Upper lobe of left lung (tissue), 6 donors: Measurements from ENCODE around the gene CTSL. TPM values are rescaled to one million over a fixed set of nuclear protein-coding genes. Genes with fewer than 3 reads are reported as not detected.
"Not testable (repeated sequence)": the region's sequence is repeated elsewhere in the genome, so short reads cannot be mapped to it uniquely, and the experiment has no call there.

Experiments
- ATAC-seq, 2 donors: fragments of 200-7000 bp; cut with Tn5 transposase; one replicate each; pipeline ENCODE4 v1.9.1; 2022; ENCODE audit warnings: mild to moderate bottlenecking in 2 of 2, moderate library complexity in 2 of 2; ENCODE audit not compliant: low FRiP score in 2 of 2
- DNase-seq, 2 donors: peaks; one replicate each; pipeline ENCODE4 v3.0.0-alpha.2; 2019 to 2020
- H3K27ac ChIP-seq, 4 donors: fragments of 200-600 bp; sonication (generic); one replicate each; pipeline ENCODE4 v1.5.1; 2016 to 2019
- H3K27me3 ChIP-seq, 4 donors: fragments of 200-600 bp; sonication (generic); one replicate each; pipeline ENCODE4 v1.5.1; 2017 to 2019
- H3K36me3 ChIP-seq, 4 donors: fragments of 200-600 bp; sonication (generic); one replicate each; pipeline ENCODE4 v1.5.1; 2016 to 2019
- H3K4me1 ChIP-seq, 4 donors: fragments of 200-600 bp; sonication (generic); one replicate each; pipeline ENCODE4 v1.5.1; 2018 to 2019
- H3K4me3 ChIP-seq, 4 donors: fragments of 200-600 bp; sonication (generic); one replicate each; pipeline ENCODE4 v1.5.1; 2017 to 2019; ENCODE audit warnings: mild to moderate bottlenecking in 2 of 4, moderate library complexity in 1 of 4
- H3K9me3 ChIP-seq, 4 donors: fragments of 200-600 bp; sonication (generic); one replicate each; pipeline ENCODE4 v1.5.1; 2018 to 2019
- CTCF ChIP-seq, 6 experiments: fragments of 450-650 bp in 4 of 6; fragments of 200-600 bp in 2 of 6; sonication (generic) in 2 of 6; IDR thresholded peaks; one replicate each; pipeline ENCODE4 v1.5.1; 2016 to 2019; ENCODE audit warnings: antibody characterized with exemption in 6 of 6
- EP300 ChIP-seq, 4 donors: sonication (generic); formaldehyde crosslinking; IDR thresholded peaks; one replicate each; pipeline ENCODE4 v1.5.1; 2017; ENCODE audit warnings: antibody characterized with exemption in 4 of 4, control low read depth in 2 of 4
- POLR2A ChIP-seq, 4 donors: fragments of 450-650 bp; IDR thresholded peaks; one replicate each; pipeline ENCODE4 v1.5.1; 2016 to 2017; ENCODE audit warnings: antibody characterized with exemption in 4 of 4, mild to moderate bottlenecking in 2 of 4
- POLR2AphosphoS5 ChIP-seq, 2 donors: sonication (generic); formaldehyde crosslinking; IDR thresholded peaks; one replicate each; pipeline ENCODE4 v1.5.1; 2017; ENCODE audit warnings: antibody characterized with exemption in 2 of 2
- WGBS, 2 donors: methylation state at CpG; one replicate each; pipeline ENCODE4 v1.1.5; 2017 to 2018; 5-methylcytosine and 5-hydroxymethylcytosine counted together
- total RNA-seq, 6 donors: library from RNA; depleted of rRNA in 4 of 6; stranded (reverse); fragments of >200 nt in 4 of 6; gene quantifications; one replicate each; pipeline versions ENCODE4 v1.1.0 to v1.2.1, GENCODE V29; 2016 to 2021
- donor health status: DM: no; HTN: no; CAD: no; lungs with moderate emphysema.
- donor health status: DM: no; HTN: yes; CAD: no; lungs with severe emphysema.

Gene CTSL
- total RNA-seq, 6 donors from 2014 or later = 71.4 to 198 (median 144) TPM

- Histone ChIP-seq H3K9me3 (no peaks in the 10 kb centered on the region), H3K27me3 (no peaks in the 10 kb centered on the region), H3K36me3 (no peaks in the 10 kb centered on the region), H3K27ac (no peak overlapping the region), H3K4me1 (no peaks in the 10 kb centered on the region), H3K4me3 (no peak overlapping the region)
- DNase-seq (no peak), ATAC-seq (no peak)
- TF ChIP-seq POLR2A (IDR thresholded peaks at IDR 0.05) = no peak
- no peak for TF ChIP-seq EP300 (IDR thresholded peaks at IDR 0.05)
- no peak for TF ChIP-seq CTCF (IDR thresholded peaks at IDR 0.05)
- 46% methylated on average over 2 of the region's 2 CpGs; no CpG with 5 or more reads in 1 of the 2 donors for WGBS, 2 donors
Measured at GRCh38 chr9:87750726-87751125, 24.8 kb downstream of the CTSL start.

- H3K27ac ChIP-seq = no peak overlapping the region
- DNase-seq (no peak), ATAC-seq (no peak)
- TF ChIP-seq EP300 (IDR thresholded peaks at IDR 0.05) (no peak), POLR2AphosphoS5 (IDR thresholded peaks at IDR 0.05) (no peak), CTCF (IDR thresholded peaks at IDR 0.05) (no peak), POLR2A (IDR thresholded peaks at IDR 0.05) (no peak)
- H3K4me1 ChIP-seq = no peaks in the 10 kb centered on the region
- no peaks in the 10 kb centered on the region for H3K36me3 ChIP-seq
- 84 to 96% methylated on average over 3 of the region's 3 CpGs for WGBS, 2 donors
- H3K27me3 ChIP-seq = no peaks in the 10 kb centered on the region
- H3K9me3 ChIP-seq = no peaks in the 10 kb centered on the region
- no peak overlapping the region for H3K4me3 ChIP-seq
Measured at GRCh38 chr9:87751423-87751822, 25.5 kb downstream of the CTSL start.

GRCh38 chr9:87751868-87752267 lies 25.9 kb downstream of the CTSL start:
- WGBS, 2 donors = 54 to 70% methylated on average over 2 to 4 of the region's 4 CpGs
- Histone ChIP-seq H3K27me3 (no peaks in the 10 kb centered on the region), H3K4me3 (no peak overlapping the region), H3K4me1 (no peaks in the 10 kb centered on the region), H3K36me3 (no peaks in the 10 kb centered on the region), H3K9me3 (no peaks in the 10 kb centered on the region), H3K27ac (no peak overlapping the region)
- no peak for ATAC-seq
- TF ChIP-seq POLR2AphosphoS5 (IDR thresholded peaks at IDR 0.05) = no peak
- no peak for TF ChIP-seq POLR2A (IDR thresholded peaks at IDR 0.05)
- TF ChIP-seq CTCF (IDR thresholded peaks at IDR 0.05) = no peak
- TF ChIP-seq EP300 (IDR thresholded peaks at IDR 0.05) = no peak
- no peak for DNase-seq

- no peaks in the 10 kb centered on the region for H3K36me3 ChIP-seq
- ATAC-seq (no peak), DNase-seq (no peak)
- no peaks in the 10 kb centered on the region for H3K27me3 ChIP-seq
- no peak overlapping the region for H3K4me3 ChIP-seq
- no peak overlapping the region for H3K27ac ChIP-seq
- TF ChIP-seq CTCF (IDR thresholded peaks at IDR 0.05) = no peak
- TF ChIP-seq EP300 (IDR thresholded peaks at IDR 0.05) = no peak
- no peak for TF ChIP-seq POLR2AphosphoS5 (IDR thresholded peaks at IDR 0.05)
- no peak for TF ChIP-seq POLR2A (IDR thresholded peaks at IDR 0.05)
- 45 to 59% methylated on average over 2 of the region's 2 CpGs for WGBS, 2 donors
- no peaks in the 10 kb centered on the region for H3K9me3 ChIP-seq
- H3K4me1 ChIP-seq = no peaks in the 10 kb centered on the region
Measured at GRCh38 chr9:87753313-87753712, 27.4 kb downstream of the CTSL start.

GRCh38 chr9:87758330-87758729 lies 32.4 kb downstream of the CTSL start:
- not testable (repeated sequence) for DNase-seq

GRCh38 chr9:87759980-87760379 lies 34.1 kb downstream of the CTSL start:
- not testable (repeated sequence) for H3K9me3 ChIP-seq, ATAC-seq, DNase-seq, H3K4me1 ChIP-seq, H3K27me3 ChIP-seq, H3K36me3 ChIP-seq, H3K4me3 ChIP-seq, H3K27ac ChIP-seq

More at GRCh38 chr9:87758330-87758729, 32.4 kb downstream of the CTSL start:
- WGBS, 2 donors = no CpG with 5 or more reads among the region's 24 CpGs
- H3K4me1 ChIP-seq, H3K9me3 ChIP-seq, H3K4me3 ChIP-seq, H3K27me3 ChIP-seq, ATAC-seq, H3K36me3 ChIP-seq, H3K27ac ChIP-seq: not testable (repeated sequence)
